Natural killer cell (primary cell): Measurements from ENCODE around the gene HACE1. TPM values are rescaled to one million over a fixed set of nuclear protein-coding genes. Genes with fewer than 3 reads are reported as not detected.
"Not testable (repeated sequence)": the region's sequence is repeated elsewhere in the genome, so short reads cannot be mapped to it uniquely, and the experiment has no call there.

ENCODE experiments used
- ATAC-seq, 3 donors: fragments of 150-1000 bp in 2 of 3; fragments of 200-7000 bp in 1 of 3; cut with Tn5 transposase; 1 replicate in 1 of 3; 2 replicates in 2 of 3; pipeline ENCODE4 v1.10.0; 2021; ENCODE audit warnings: mild to moderate bottlenecking in 2 of 3, moderate library complexity in 2 of 3
- DNase-seq, 2 donors: peaks; one replicate each; pipeline versions ENCODE4 v3.0.0 to v3.0.0-alpha.2; 2013 to 2021; ENCODE audit warnings: mixed read lengths in 1 of 2
- H3K27ac ChIP-seq: one replicate; pipeline ENCODE4 v1.5.1; 2013; ENCODE audit warnings: mild to moderate bottlenecking, low read length
- H3K27me3 ChIP-seq: one replicate; pipeline ENCODE4 v1.6.1; 2013; ENCODE audit warnings: low read length; ENCODE audit not compliant: control insufficient read depth, insufficient read depth
- H3K36me3 ChIP-seq: one replicate; pipeline ENCODE4 v1.6.1; 2013; ENCODE audit warnings: low read length; ENCODE audit not compliant: control insufficient read depth, insufficient read depth
- H3K4me1 ChIP-seq: one replicate; pipeline ENCODE4 v1.6.1; 2013; ENCODE audit warnings: low read length; ENCODE audit not compliant: control insufficient read depth, insufficient read depth
- H3K4me3 ChIP-seq: one replicate; pipeline ENCODE4 v1.5.1; 2013; ENCODE audit warnings: low read length
- H3K9me3 ChIP-seq: one replicate; pipeline ENCODE4 v1.6.1; 2013; ENCODE audit warnings: low read length; ENCODE audit not compliant: control insufficient read depth, insufficient read depth
- H3K27ac Mint-ChIP-seq, 2 donors: one replicate each; pipeline ENCODE4 v1.8.0; 2022; ENCODE audit warnings: mild to moderate bottlenecking in 2 of 2, mixed read lengths in 2 of 2, moderate library complexity in 1 of 2
- H3K27me3 Mint-ChIP-seq, 2 donors: one replicate each; pipeline ENCODE4 v1.8.0; 2022; ENCODE audit warnings: low read depth in 2 of 2, mixed read lengths in 2 of 2
- H3K36me3 Mint-ChIP-seq: one replicate; pipeline ENCODE4 v1.8.0; 2022; ENCODE audit warnings: mixed read lengths
- H3K4me1 Mint-ChIP-seq, 2 donors: one replicate each; pipeline ENCODE4 v1.8.0; 2022; ENCODE audit warnings: mixed read lengths in 2 of 2
- H3K4me3 Mint-ChIP-seq: one replicate; pipeline ENCODE4 v1.8.0; 2022; ENCODE audit warnings: mild to moderate bottlenecking, moderate library complexity, mixed read lengths
- H3K9me3 Mint-ChIP-seq, 2 donors: one replicate each; pipeline ENCODE4 v1.8.0; 2022; ENCODE audit warnings: mixed read lengths in 2 of 2
- WGBS: methylation state at CpG from one replicate; pipeline ENCODE4 v1.1.7; 2013; ENCODE audit warnings: missing lambda C conversion rate; ENCODE audit not compliant: insufficient coverage; 5-methylcytosine and 5-hydroxymethylcytosine counted together
- intact Hi-C: fragments of 100-400 bp; cut with micrococcal nuclease; formaldehyde crosslinking; loops from one replicate; pipeline ENCODE4 v1.14.2; 2022
- total RNA-seq, 4 donors: library from RNA; stranded (reverse); fragments of 120-200 nt in 1 of 4; gene quantifications; one replicate each; pipeline versions ENCODE4 v1.2.3 to v1.2.4, GENCODE V29; 2013 to 2022
- TF ChIP-seq, protein P1 (sequence below): fragments of 200-600 bp; IDR thresholded peaks from one replicate; pipeline ENCODE4 v1.8.0; 2022; ENCODE audit warnings: antibody characterized with exemption

HACE1 gene
- total RNA-seq, 3 donors from 2014 or later (not counting 1 experiment from before 2014, with no cell fraction given), result 9.6 to 12.6 (median 9.8) TPM

DNA sequence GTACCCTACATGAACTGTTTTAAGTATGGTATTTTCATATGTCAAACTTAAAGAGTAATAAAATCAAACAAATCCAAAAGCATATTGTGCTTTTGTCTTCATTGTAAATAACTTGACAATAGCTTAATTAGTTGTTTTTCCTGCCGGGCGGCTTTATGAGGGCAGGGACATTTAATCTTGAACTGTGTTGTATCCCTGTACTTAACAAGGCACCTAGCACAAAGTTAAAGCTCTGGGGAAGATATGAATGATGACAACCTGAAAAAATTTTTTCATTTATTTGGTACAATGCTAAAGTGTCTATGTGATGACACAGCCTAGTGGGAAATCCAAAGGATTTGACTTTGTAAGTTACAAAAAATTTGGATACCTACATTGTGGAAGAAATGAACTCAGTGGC, 502 bp upstream of the HACE1 start:
- intact Hi-C loops, result no loop called here
- Histone ChIP-seq H3K4me1 (peaks cover 7% of the 10 kb centered on the region), H3K4me3 (peak overlapping the region; percentile 62), H3K27me3 (no peaks in the 10 kb centered on the region), H3K36me3 (no peaks in the 10 kb centered on the region), H3K27ac (peak overlapping the region; percentile 14), H3K9me3 (no peaks in the 10 kb centered on the region)
- TF ChIP-seq, protein P1, sequence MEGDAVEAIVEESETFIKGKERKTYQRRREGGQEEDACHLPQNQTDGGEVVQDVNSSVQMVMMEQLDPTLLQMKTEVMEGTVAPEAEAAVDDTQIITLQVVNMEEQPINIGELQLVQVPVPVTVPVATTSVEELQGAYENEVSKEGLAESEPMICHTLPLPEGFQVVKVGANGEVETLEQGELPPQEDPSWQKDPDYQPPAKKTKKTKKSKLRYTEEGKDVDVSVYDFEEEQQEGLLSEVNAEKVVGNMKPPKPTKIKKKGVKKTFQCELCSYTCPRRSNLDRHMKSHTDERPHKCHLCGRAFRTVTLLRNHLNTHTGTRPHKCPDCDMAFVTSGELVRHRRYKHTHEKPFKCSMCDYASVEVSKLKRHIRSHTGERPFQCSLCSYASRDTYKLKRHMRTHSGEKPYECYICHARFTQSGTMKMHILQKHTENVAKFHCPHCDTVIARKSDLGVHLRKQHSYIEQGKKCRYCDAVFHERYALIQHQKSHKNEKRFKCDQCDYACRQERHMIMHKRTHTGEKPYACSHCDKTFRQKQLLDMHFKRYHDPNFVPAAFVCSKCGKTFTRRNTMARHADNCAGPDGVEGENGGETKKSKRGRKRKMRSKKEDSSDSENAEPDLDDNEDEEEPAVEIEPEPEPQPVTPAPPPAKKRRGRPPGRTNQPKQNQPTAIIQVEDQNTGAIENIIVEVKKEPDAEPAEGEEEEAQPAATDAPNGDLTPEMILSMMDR, result no peak
- 100% methylated on average over 2 of the region's 2 CpGs for WGBS
- Mint-ChIP-seq H3K27me3 (peaks cover 11 to 18% of the 10 kb centered on the region in 2 donors), H3K4me1 (peaks cover 10 to 12% of the 10 kb centered on the region in 2 donors), H3K27ac (peak overlapping the region; percentile 46 to 88), H3K9me3 (no peaks in the 10 kb centered on the region), H3K36me3 (no peaks in the 10 kb centered on the region), H3K4me3 (peak overlapping the region; percentile 85)
- DNase-seq (no peak), ATAC-seq (no peak)

DNA sequence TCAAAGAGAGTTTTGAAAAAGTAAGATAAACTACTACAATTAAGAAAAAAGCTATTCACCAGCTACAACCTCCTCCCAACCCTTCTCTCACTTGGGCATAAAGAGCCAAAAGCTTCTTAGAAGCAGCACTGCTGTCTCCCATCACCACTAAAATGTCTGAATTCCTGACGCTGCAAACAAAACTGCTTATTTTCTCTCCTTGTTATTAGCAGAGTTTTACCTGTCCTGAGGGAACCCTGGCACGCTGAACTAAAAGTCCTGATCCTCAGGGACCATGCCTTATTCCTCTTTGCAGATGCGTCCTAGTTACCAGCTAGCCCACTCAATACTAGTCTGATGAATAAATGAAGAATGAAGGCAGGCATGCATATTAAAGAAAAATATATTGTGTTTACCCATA, 1.1 kb downstream of the HACE1 start:
- TF ChIP-seq, protein P1, result no peak
- Histone ChIP-seq H3K27me3 (no peaks in the 10 kb centered on the region), H3K36me3 (no peaks in the 10 kb centered on the region), H3K4me3 (peak overlapping the region; percentile 62), H3K27ac (no peak overlapping the region), H3K4me1 (peaks cover 7% of the 10 kb centered on the region), H3K9me3 (no peaks in the 10 kb centered on the region)
- DNase-seq, result peak in 1 of 2 donors; percentile 5
- Mint-ChIP-seq H3K27ac (peak overlapping the region; percentile 8 to 88), H3K36me3 (no peaks in the 10 kb centered on the region), H3K4me3 (peak overlapping the region; percentile 85), H3K27me3 (peaks cover 4 to 18% of the 10 kb centered on the region in 2 donors), H3K9me3 (no peaks in the 10 kb centered on the region), H3K4me1 (peaks cover 10 to 12% of the 10 kb centered on the region in 2 donors)
- no peak for ATAC-seq
- WGBS, result 45% methylated on average over 3 of the region's 3 CpGs
- intact Hi-C loops, result no loop called here

DNA sequence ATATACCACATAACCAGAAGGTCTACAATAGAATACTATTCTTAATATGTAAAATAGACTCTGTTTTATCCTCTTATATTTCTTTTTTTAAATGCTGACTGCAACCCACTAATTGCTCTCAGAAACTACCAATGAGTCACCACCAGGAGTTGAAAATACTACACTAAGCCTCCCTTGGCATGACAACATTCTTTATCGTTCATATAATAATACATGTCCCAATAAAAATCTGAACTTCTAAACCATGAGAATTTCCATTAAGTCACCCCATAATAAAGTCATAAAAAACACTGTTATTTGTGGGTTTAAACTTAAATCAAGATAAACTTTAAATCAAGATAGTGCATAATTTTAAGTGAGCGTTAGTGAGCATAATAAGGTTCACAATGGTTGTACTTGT, 4.2 kb downstream of the HACE1 start:
- H3K27ac Mint-ChIP-seq, result no peak overlapping the region
- WGBS, result 71% methylated on average over 1 of the region's 2 CpGs
- H3K9me3 ChIP-seq, result no peaks in the 10 kb centered on the region
- H3K27ac ChIP-seq, result no peak overlapping the region
- intact Hi-C loops, result no loop called here
- peaks cover 2% of the 10 kb centered on the region for H3K36me3 ChIP-seq
- H3K4me3 Mint-ChIP-seq, result no peak overlapping the region
- peaks cover 10 to 12% of the 10 kb centered on the region in 2 donors for H3K4me1 Mint-ChIP-seq
- H3K4me3 ChIP-seq, result no peak overlapping the region
- TF ChIP-seq, protein P1, result no peak
- no peaks in the 10 kb centered on the region for H3K9me3 Mint-ChIP-seq
- no peaks in the 10 kb centered on the region for H3K27me3 ChIP-seq
- H3K4me1 ChIP-seq, result peaks cover 7% of the 10 kb centered on the region
- H3K27me3 Mint-ChIP-seq, result no peaks in the 10 kb centered on the region
- no peak for DNase-seq
- H3K36me3 Mint-ChIP-seq, result no peaks in the 10 kb centered on the region
- no peak for ATAC-seq

DNA sequence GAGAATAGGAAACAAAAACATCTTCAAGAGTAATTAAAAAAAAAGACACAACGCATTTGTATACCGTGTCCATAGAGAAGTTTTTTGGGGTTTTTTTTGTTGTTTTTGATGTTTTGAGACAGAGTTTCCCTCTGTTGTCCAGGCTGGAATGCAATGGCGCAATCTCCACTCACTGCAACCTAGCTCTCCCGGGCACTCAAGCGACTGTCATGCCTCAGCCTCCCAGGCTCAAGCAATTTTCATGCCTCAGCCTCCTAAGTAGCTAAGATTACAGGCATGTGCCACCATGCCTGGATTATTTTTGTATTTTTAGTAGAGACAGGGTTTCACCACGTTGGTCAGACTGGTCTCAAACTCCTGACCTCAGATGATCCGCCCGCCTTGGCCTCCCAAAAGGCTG, 12.0 kb downstream of the HACE1 start:
- H3K4me1 Mint-ChIP-seq, DNase-seq, H3K27me3 Mint-ChIP-seq, intact Hi-C loops, H3K27me3 ChIP-seq, ATAC-seq, H3K9me3 ChIP-seq, H3K4me3 ChIP-seq, H3K4me1 ChIP-seq, H3K4me3 Mint-ChIP-seq, H3K27ac Mint-ChIP-seq, H3K36me3 Mint-ChIP-seq, H3K27ac ChIP-seq, H3K9me3 Mint-ChIP-seq: not testable (repeated sequence)
- WGBS, result 98% methylated on average over 6 of the region's 8 CpGs
- H3K36me3 ChIP-seq, result peaks cover 10% of the 10 kb centered on the region
